RCC 7860 (cell line): ENCODE measurements around the gene ING3.

Experiments used
- DNase-seq: peaks from one replicate; pipeline ENCODE4 v3.0.0-alpha.2; 2015; ENCODE audit warnings: low spot score
- FAIRE-seq: peaks from 2 replicates; lab custom pipeline; 2012; peaks lifted over from hg19 to GRCh38; lab: Jason Lieb, UNC

The ING3 gene

GRCh38 chr7:121023683-121024511, 73.3 kb downstream of the ING3 start:
- DNase-seq: no peak
- no peak for FAIRE-seq

DNA sequence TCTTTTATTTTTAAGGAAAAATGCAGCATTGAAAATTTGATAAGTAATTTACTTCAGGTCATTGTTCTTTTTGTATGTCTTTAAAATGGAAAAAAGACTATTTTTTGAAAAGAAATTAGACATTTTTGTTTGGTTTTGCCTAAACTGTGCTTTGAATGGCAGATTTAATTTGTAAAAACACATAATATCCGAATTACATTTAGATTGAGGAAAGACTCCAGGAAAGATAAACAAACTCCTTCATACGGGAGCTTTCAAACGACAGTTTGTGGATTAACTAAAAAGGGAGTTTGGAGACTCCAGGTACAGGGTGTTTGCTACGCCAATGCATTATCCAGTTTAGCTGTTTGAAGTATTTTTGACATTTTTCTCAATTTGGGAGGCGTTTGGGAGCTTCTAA, 74.0 kb downstream of the ING3 start:
- DNase-seq (no peak), FAIRE-seq (no peak)

- FAIRE-seq: no peak
- DNase-seq: no peak
Measured at GRCh38 chr7:121026159-121026558, 75.6 kb downstream of the ING3 start.

GRCh38 chr7:121026577-121027111, 76.1 kb downstream of the ING3 start:
- DNase-seq (no peak), FAIRE-seq (no peak)
